Trophoblast cell (in vitro differentiated cells and primary cell): ENCODE measurements around the gene TMEM198.

Experiments
- DNase-seq, 2 donors: peaks; one replicate each; pipeline ENCODE4 v3.0.0-alpha.2; 2016
- H2AFZ ChIP-seq: 2 replicates; pipeline ENCODE4 v1.6.1; 2013; ENCODE audit warnings: low read length, moderate library complexity, mild to moderate bottlenecking; ENCODE audit not compliant: insufficient read depth, poor library complexity
- H2AK5ac ChIP-seq: 2 replicates; pipeline ENCODE4 v1.6.1; 2013; ENCODE audit warnings: mild to moderate bottlenecking, low read length
- H2BK120ac ChIP-seq: 2 replicates; pipeline ENCODE4 v1.6.1; 2013; ENCODE audit warnings: low read length, mild to moderate bottlenecking, moderate library complexity; ENCODE audit not compliant: insufficient read depth, poor library complexity
- H2BK12ac ChIP-seq: 2 replicates; pipeline ENCODE4 v1.6.1; 2013; ENCODE audit warnings: mild to moderate bottlenecking, low read length, moderate library complexity
- H2BK5ac ChIP-seq: 2 replicates; pipeline ENCODE4 v1.6.1; 2013; ENCODE audit warnings: low read length, low read depth, moderate library complexity, mild to moderate bottlenecking; ENCODE audit not compliant: poor library complexity
- H3K14ac ChIP-seq: 2 replicates; pipeline ENCODE4 v1.6.1; 2013; ENCODE audit warnings: mild to moderate bottlenecking, low read length
- H3K18ac ChIP-seq: 2 replicates; pipeline ENCODE4 v1.6.1; 2013; ENCODE audit warnings: mild to moderate bottlenecking, low read length
- H3K23ac ChIP-seq: 2 replicates; pipeline ENCODE4 v1.6.1; 2013; ENCODE audit warnings: low read length
- H3K27ac ChIP-seq: 2 replicates; pipeline ENCODE4 v1.5.1; 2013; ENCODE audit warnings: low read depth, mild to moderate bottlenecking, inconsistent platforms, low read length, moderate library complexity
- H3K27me3 ChIP-seq: 2 replicates; pipeline ENCODE4 v1.6.1; 2013; ENCODE audit warnings: inconsistent platforms, mild to moderate bottlenecking, low read length, moderate library complexity; ENCODE audit not compliant: insufficient read depth
- H3K36me3 ChIP-seq, 2 experiments: 1 replicate in 1 of 2; 2 replicates in 1 of 2; pipeline ENCODE4 v1.6.1; 2013; ENCODE audit warnings: low read length in 2 of 2, mild to moderate bottlenecking in 2 of 2, moderate library complexity in 1 of 2; ENCODE audit not compliant: insufficient read depth in 2 of 2, control insufficient read depth in 1 of 2
- H3K4ac ChIP-seq: 2 replicates; pipeline ENCODE4 v1.6.1; 2013; ENCODE audit warnings: low read depth, mild to moderate bottlenecking, low read length, moderate library complexity
- H3K4me1 ChIP-seq, 2 experiments: 1 replicate in 1 of 2; 2 replicates in 1 of 2; pipeline ENCODE4 v1.6.1; 2013; ENCODE audit warnings: low read length in 2 of 2, mild to moderate bottlenecking in 2 of 2, moderate library complexity in 1 of 2; ENCODE audit not compliant: insufficient read depth in 2 of 2, control insufficient read depth in 1 of 2
- H3K4me2 ChIP-seq: 2 replicates; pipeline ENCODE4 v1.6.1; 2013; ENCODE audit warnings: inconsistent platforms, mild to moderate bottlenecking, low read length, moderate library complexity
- H3K4me3 ChIP-seq: 2 replicates; pipeline ENCODE4 v1.5.1; 2013; ENCODE audit warnings: mild to moderate bottlenecking, low read depth, low read length, inconsistent platforms
- H3K79me1 ChIP-seq: one replicate; pipeline ENCODE4 v1.6.1; 2013; ENCODE audit warnings: low read length
- H3K79me2 ChIP-seq: 2 replicates; pipeline ENCODE4 v1.6.1; 2013; ENCODE audit warnings: low read length, mild to moderate bottlenecking; ENCODE audit not compliant: control insufficient read depth, insufficient read depth, poor library complexity
- H3K9ac ChIP-seq: 2 replicates; pipeline ENCODE4 v1.6.1; 2013; ENCODE audit warnings: mild to moderate bottlenecking, low read length
- H3K9me3 ChIP-seq: 2 replicates; pipeline ENCODE4 v1.6.1; 2013; ENCODE audit warnings: low read depth, mild to moderate bottlenecking, control low read depth, inconsistent platforms, low read length; ENCODE audit not compliant: insufficient read depth
- H4K12ac ChIP-seq: 2 replicates; pipeline ENCODE4 v1.6.1; 2013; ENCODE audit warnings: low read depth, mild to moderate bottlenecking, low read length, moderate library complexity
- H4K8ac ChIP-seq: 2 replicates; pipeline ENCODE4 v1.6.1; 2013; ENCODE audit warnings: low read depth, mild to moderate bottlenecking, low read length, moderate library complexity
- H4K91ac ChIP-seq: one replicate; pipeline ENCODE4 v1.6.1; 2013; ENCODE audit warnings: low read depth, mild to moderate bottlenecking, low read length, moderate library complexity
- WGBS: extraction: QIAGEN DNeasy Blood & Tissue Kit; methylation state at CpG from one replicate; pipeline ENCODE4 v1.1.7; 2013; ENCODE audit warnings: missing lambda C conversion rate; ENCODE audit not compliant: insufficient read length, insufficient coverage; ENCODE audit errors: extremely low coverage; 5-methylcytosine and 5-hydroxymethylcytosine counted together

The TMEM198 gene

DNA sequence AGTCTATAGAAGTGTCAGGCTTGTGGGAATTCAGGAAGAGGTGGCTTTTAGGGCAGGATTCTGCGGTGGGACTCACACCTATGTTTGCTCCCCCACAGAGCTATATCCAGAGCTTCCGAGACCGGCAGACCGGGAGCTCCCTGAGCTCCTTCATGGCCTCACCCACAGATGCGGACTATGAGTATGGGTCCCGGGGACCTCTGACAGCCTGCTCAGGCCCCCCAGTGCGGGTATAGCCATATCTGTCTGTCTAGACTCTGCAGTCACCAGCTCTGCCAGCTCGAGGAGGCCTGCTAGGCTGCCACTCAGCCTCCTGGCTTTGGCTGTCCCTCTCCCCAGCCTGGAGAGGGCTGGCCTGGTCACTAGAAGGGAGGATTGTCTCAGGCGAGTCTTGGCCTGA lies 5.8 kb downstream of the TMEM198 start:
- H4K91ac ChIP-seq = no peak overlapping the region

GRCh38 chr2:219551441-219552381 lies 7.9 kb downstream of the TMEM198 start:
- Histone ChIP-seq H4K12ac (no peak overlapping the region), H3K9ac (no peak overlapping the region), H3K18ac (peak overlapping the region; percentile 6), H2BK12ac (no peak overlapping the region), H2BK120ac (no peak overlapping the region), H3K4me3 (peak overlapping the region; percentile 54), H3K36me3 (peaks cover 15 to 21% of the 10 kb centered on the region in 2 experiments), H3K4me2 (peak overlapping the region; percentile 99), H2AK5ac (no peak overlapping the region), H3K79me1 (peaks cover 2% of the 10 kb centered on the region), H3K23ac (no peak overlapping the region), H2BK5ac (no peak overlapping the region), H3K27me3 (no peaks in the 10 kb centered on the region), H3K14ac (no peak overlapping the region), H4K8ac (peak overlapping the region; percentile 4), H3K27ac (no peak overlapping the region), H4K91ac (peak overlapping the region; percentile 30), H3K4me1 (peaks cover 12 to 13% of the 10 kb centered on the region in 2 experiments), H2AFZ (peak overlapping the region; percentile 8), H3K4ac (no peak overlapping the region), H3K9me3 (no peaks in the 10 kb centered on the region), H3K79me2 (no peaks in the 10 kb centered on the region)
- peak in 1 of 2 donors; percentile 24 for DNase-seq
- WGBS = no CpG with 5 or more reads among the region's 54 CpGs

More for the DNA sequence above, 5.8 kb downstream of the TMEM198 start:
- no peak overlapping the region for H2AK5ac ChIP-seq
- no peak overlapping the region for H4K8ac ChIP-seq
- no peak overlapping the region for H2AFZ ChIP-seq
- no CpG with 5 or more reads among the region's 9 CpGs for WGBS
- H3K79me2 ChIP-seq = no peaks in the 10 kb centered on the region
- no peak overlapping the region for H3K18ac ChIP-seq
- no peak overlapping the region for H2BK12ac ChIP-seq
- H3K9ac ChIP-seq = no peak overlapping the region
- H3K27ac ChIP-seq = no peak overlapping the region
- no peak overlapping the region for H3K23ac ChIP-seq
- H3K4me2 ChIP-seq = no peak overlapping the region
- H3K14ac ChIP-seq = no peak overlapping the region
- H3K9me3 ChIP-seq = no peaks in the 10 kb centered on the region
- peaks cover 2% of the 10 kb centered on the region for H3K79me1 ChIP-seq
- no peak overlapping the region for H3K4ac ChIP-seq
- no peak overlapping the region for H2BK120ac ChIP-seq
- H3K27me3 ChIP-seq = no peaks in the 10 kb centered on the region
- peaks cover 1 to 6% of the 10 kb centered on the region in 2 experiments for H3K36me3 ChIP-seq
- no peak overlapping the region for H3K4me3 ChIP-seq
- H4K12ac ChIP-seq = no peak overlapping the region
- no peak overlapping the region for H2BK5ac ChIP-seq
- DNase-seq = no peak
- peaks cover 12 to 13% of the 10 kb centered on the region in 2 experiments for H3K4me1 ChIP-seq

- Histone ChIP-seq H2BK5ac (no peak overlapping the region), H3K9ac (no peak overlapping the region), H3K4me2 (peak overlapping the region; percentile 99), H3K79me2 (no peaks in the 10 kb centered on the region), H2BK120ac (peak overlapping the region; percentile 29), H3K4me3 (peak overlapping the region; percentile 79), H2AFZ (peak overlapping the region; percentile 72), H3K79me1 (peaks cover 2% of the 10 kb centered on the region), H4K91ac (peak overlapping the region; percentile 59), H3K23ac (no peak overlapping the region), H3K27ac (no peak overlapping the region), H3K27me3 (no peaks in the 10 kb centered on the region), H2BK12ac (no peak overlapping the region), H2AK5ac (no peak overlapping the region), H3K4me1 (peaks cover 12 to 13% of the 10 kb centered on the region in 2 experiments), H3K14ac (peak overlapping the region; percentile 25), H3K18ac (peak overlapping the region; percentile 26), H3K9me3 (no peaks in the 10 kb centered on the region), H4K12ac (peak overlapping the region; percentile 22), H4K8ac (peak overlapping the region; percentile 66), H3K36me3 (peaks cover 22 to 27% of the 10 kb centered on the region in 2 experiments), H3K4ac (no peak overlapping the region)
- WGBS = no CpG with 5 or more reads among the region's 99 CpGs
- DNase-seq = peak; percentile 85 to 90
These were observed 8.7 kb downstream of the TMEM198 start for GRCh38 chr2:219552382-219553167.

DNA sequence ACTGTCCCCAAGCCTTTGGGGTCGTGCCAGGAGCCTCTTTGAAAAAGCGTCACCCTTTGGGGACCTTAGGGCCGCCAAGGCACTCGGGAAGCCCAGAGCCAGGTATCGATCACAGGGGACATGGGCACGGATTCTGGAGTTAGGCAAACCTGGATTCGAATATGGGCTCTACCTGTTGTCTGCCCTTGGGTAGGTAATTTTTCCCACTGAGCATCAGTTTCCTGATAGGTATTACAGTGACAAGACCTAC lies 9.3 kb downstream of the TMEM198 start:
- DNase-seq = no peak
- Histone ChIP-seq H2BK120ac (no peak overlapping the region), H3K27ac (no peak overlapping the region), H2BK12ac (no peak overlapping the region), H4K91ac (no peak overlapping the region), H3K4me1 (peaks cover 12 to 13% of the 10 kb centered on the region in 2 experiments), H4K8ac (no peak overlapping the region), H3K23ac (no peak overlapping the region), H2BK5ac (no peak overlapping the region), H3K79me2 (no peaks in the 10 kb centered on the region), H3K4me3 (no peak overlapping the region), H3K9me3 (no peaks in the 10 kb centered on the region), H3K9ac (no peak overlapping the region), H3K4me2 (peak overlapping the region; percentile 99), H3K27me3 (no peaks in the 10 kb centered on the region), H3K18ac (no peak overlapping the region), H2AFZ (peak overlapping the region; percentile 72), H4K12ac (no peak overlapping the region), H2AK5ac (no peak overlapping the region), H3K4ac (no peak overlapping the region), H3K36me3 (peaks cover 27 to 33% of the 10 kb centered on the region in 2 experiments), H3K79me1 (peaks cover 2% of the 10 kb centered on the region), H3K14ac (no peak overlapping the region)
- no CpG with 5 or more reads among the region's 7 CpGs for WGBS
